ENCODE data around the gene LIPC. TPM values are rescaled to one million over a fixed set of nuclear protein-coding genes. Genes with fewer than 3 reads are reported as not detected.

The LIPC gene
- total and polyA plus RNA-seq, 2 experiments from 2014 or later = not detected

GRCh38 chr15:58424722-58425121 is 7.1 kb upstream of the LIPC start:
- Mint-ChIP-seq H3K27ac (no peak overlapping the region), H3K36me3 (ENCODE audit: low read depth) (no peaks in the 10 kb centered on the region), H3K27me3 (ENCODE audit: insufficient read depth, low read depth, poor library complexity) (no peaks in the 10 kb centered on the region), H3K4me3 (no peak overlapping the region), H3K4me1 (no peaks in the 10 kb centered on the region), H3K9me3 (no peaks in the 10 kb centered on the region)
- Histone ChIP-seq H3K36me3 (ENCODE audit: insufficient read depth) (no peaks in the 10 kb centered on the region), H3K27me3 (ENCODE audit: insufficient read depth) (no peaks in the 10 kb centered on the region), H3F3A (replicated peaks; ENCODE audit: low read depth) (no peaks in the 10 kb centered on the region), H3K4me3 (no peak overlapping the region), H2AFZ (no peak overlapping the region; the same call in 1 of the 2 replicates), H3K27ac (ENCODE audit: low read depth) (no peak overlapping the region), H3K4me2 (no peak overlapping the region), H3K79me2 (replicated peaks; ENCODE audit: insufficient read depth) (no peaks in the 10 kb centered on the region), H3K9me2 (ENCODE audit: insufficient read depth) (no peaks in the 10 kb centered on the region), H3K4me1 (ENCODE audit: insufficient read depth) (no peaks in the 10 kb centered on the region), H4K20me1 (replicated peaks; ENCODE audit: insufficient read depth) (no peaks in the 10 kb centered on the region)
- ATAC-seq = no peak
- TF ChIP-seq ZNF114 (CRISPR knock-in tag; IDR thresholded peaks at IDR 0.05) (no peak), EZH2 (IDR thresholded peaks at IDR 0.05; ENCODE audit: low read depth, unreplicated experiment) (no peak), NANOG (IDR thresholded peaks at IDR 0.05; ENCODE audit: borderline replicate concordance) (no peak), POLR2AphosphoS5 (IDR thresholded peaks at IDR 0.05; ENCODE audit: low read depth) (no peak), ZNF462 (CRISPR knock-in tag; IDR thresholded peaks at IDR 0.05) (no peak), EZH2phosphoT487 (IDR thresholded peaks at IDR 0.05; ENCODE audit: unreplicated experiment) (no peak), STAT1 (IDR thresholded peaks at IDR 0.05; ENCODE audit: unreplicated experiment) (no peak), REST (IDR thresholded peaks at IDR 0.05; ENCODE audit: unreplicated experiment) (no peak), CTCF (conservative IDR thresholded peaks at IDR 0.05; ENCODE audit: low read depth in 2 of 2) (no peak), JUNB (IDR thresholded peaks at IDR 0.05; ENCODE audit: unreplicated experiment) (no peak), ZNF331 (CRISPR knock-in tag; IDR thresholded peaks at IDR 0.05; ENCODE audit: low read depth) (no peak), CREB1 (CRISPR knock-in tag; IDR thresholded peaks at IDR 0.05; ENCODE audit: low read depth) (no peak)
- TF ChIP-seq, protein P1, sequence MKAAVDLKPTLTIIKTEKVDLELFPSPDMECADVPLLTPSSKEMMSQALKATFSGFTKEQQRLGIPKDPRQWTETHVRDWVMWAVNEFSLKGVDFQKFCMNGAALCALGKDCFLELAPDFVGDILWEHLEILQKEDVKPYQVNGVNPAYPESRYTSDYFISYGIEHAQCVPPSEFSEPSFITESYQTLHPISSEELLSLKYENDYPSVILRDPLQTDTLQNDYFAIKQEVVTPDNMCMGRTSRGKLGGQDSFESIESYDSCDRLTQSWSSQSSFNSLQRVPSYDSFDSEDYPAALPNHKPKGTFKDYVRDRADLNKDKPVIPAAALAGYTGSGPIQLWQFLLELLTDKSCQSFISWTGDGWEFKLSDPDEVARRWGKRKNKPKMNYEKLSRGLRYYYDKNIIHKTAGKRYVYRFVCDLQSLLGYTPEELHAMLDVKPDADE (IDR thresholded peaks at IDR 0.05) = no peak
- DNase-seq (ENCODE audit: low spot score) = no peak
